Tibial artery (tissue), 4 donors: ENCODE results near the gene RPTN.

Source experiments
- DNase-seq, 2 donors: peaks; one replicate each; pipeline ENCODE4 v3.0.0-alpha.2; 2019
- H3K27ac ChIP-seq, 2 donors: fragments of 200-600 bp; sonication (generic) in 1 of 2; 1 replicate in 1 of 2; 2 replicates in 1 of 2; pipeline ENCODE4 v1.5.1; 2018 to 2019; ENCODE audit warnings: mild to moderate bottlenecking in 1 of 2
- H3K27me3 ChIP-seq, 2 donors: fragments of 200-600 bp; sonication (generic) in 1 of 2; one replicate each; pipeline versions ENCODE4 v1.5.1 to v1.6.0; 2016 to 2019
- H3K36me3 ChIP-seq, 3 donors: fragments of 200-600 bp; sonication (generic) in 2 of 3; one replicate each; pipeline ENCODE4 v1.5.1; 2016 to 2019; ENCODE audit warnings: mild to moderate bottlenecking in 2 of 3
- H3K4me1 ChIP-seq, 4 donors: fragments of 200-600 bp; sonication (generic) in 2 of 4; 1 replicate in 3 of 4; 2 replicates in 1 of 4; pipeline ENCODE4 v1.5.1; 2016 to 2019
- H3K4me3 ChIP-seq, 2 donors: fragments of 200-600 bp; sonication (generic) in 1 of 2; 1 replicate in 1 of 2; 2 replicates in 1 of 2; pipeline ENCODE4 v1.5.1; 2018 to 2019; ENCODE audit warnings: mild to moderate bottlenecking in 2 of 2
- H3K9me3 ChIP-seq, 3 donors: fragments of 200-600 bp; sonication (generic) in 1 of 3; one replicate each; pipeline ENCODE4 v1.5.1; 2016 to 2019
- intact Hi-C: fragments of 100-400 bp; cut with DNase I; formaldehyde crosslinking; loops from one replicate; pipeline ENCODE4 v1.15.0; 2023; ENCODE audit warnings: low total_unique reads
- TF ChIP-seq, protein P1 (sequence below), 2 experiments: fragments of 200-600 bp in 1 of 2; fragments of 450-650 bp in 1 of 2; IDR thresholded peaks; one replicate each; pipeline ENCODE4 v1.5.1; 2017 to 2019; ENCODE audit warnings: antibody characterized with exemption in 2 of 2, mild to moderate bottlenecking in 1 of 2, moderate library complexity in 1 of 2

RPTN gene

DNA sequence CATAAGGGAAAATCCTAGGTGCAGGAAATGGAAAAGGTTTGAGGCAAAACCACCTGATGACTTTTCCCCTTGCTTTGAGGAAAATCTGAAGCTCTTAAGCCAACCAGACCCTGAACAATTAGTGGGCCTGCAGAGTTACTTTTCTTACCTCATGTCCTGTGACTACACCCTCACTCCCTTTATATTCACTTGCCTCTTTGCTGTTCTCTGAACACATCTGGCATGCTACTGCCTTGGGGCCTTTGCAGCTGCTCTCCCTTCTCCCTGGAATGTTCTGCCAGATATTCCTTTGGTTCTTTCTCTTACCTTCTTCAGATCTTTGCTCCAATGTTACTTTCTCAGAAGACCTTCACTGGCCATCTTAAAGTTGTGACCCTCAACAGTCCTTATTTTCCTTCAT lies 21.8 kb downstream of the RPTN start:
- TF ChIP-seq, protein P1, sequence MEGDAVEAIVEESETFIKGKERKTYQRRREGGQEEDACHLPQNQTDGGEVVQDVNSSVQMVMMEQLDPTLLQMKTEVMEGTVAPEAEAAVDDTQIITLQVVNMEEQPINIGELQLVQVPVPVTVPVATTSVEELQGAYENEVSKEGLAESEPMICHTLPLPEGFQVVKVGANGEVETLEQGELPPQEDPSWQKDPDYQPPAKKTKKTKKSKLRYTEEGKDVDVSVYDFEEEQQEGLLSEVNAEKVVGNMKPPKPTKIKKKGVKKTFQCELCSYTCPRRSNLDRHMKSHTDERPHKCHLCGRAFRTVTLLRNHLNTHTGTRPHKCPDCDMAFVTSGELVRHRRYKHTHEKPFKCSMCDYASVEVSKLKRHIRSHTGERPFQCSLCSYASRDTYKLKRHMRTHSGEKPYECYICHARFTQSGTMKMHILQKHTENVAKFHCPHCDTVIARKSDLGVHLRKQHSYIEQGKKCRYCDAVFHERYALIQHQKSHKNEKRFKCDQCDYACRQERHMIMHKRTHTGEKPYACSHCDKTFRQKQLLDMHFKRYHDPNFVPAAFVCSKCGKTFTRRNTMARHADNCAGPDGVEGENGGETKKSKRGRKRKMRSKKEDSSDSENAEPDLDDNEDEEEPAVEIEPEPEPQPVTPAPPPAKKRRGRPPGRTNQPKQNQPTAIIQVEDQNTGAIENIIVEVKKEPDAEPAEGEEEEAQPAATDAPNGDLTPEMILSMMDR (IDR thresholded peaks at IDR 0.05), result no peak
- Histone ChIP-seq H3K36me3 (no peaks in the 10 kb centered on the region), H3K27me3 (peaks cover 0 to 3% of the 10 kb centered on the region in 2 donors), H3K4me1 (no peaks in the 10 kb centered on the region), H3K9me3 (peaks cover 0 to 12% (median 10%) of the 10 kb centered on the region in 3 donors), H3K27ac (no peak overlapping the region), H3K4me3 (no peak overlapping the region)
- no peak for DNase-seq
- intact Hi-C loops, result no loop called here

DNA sequence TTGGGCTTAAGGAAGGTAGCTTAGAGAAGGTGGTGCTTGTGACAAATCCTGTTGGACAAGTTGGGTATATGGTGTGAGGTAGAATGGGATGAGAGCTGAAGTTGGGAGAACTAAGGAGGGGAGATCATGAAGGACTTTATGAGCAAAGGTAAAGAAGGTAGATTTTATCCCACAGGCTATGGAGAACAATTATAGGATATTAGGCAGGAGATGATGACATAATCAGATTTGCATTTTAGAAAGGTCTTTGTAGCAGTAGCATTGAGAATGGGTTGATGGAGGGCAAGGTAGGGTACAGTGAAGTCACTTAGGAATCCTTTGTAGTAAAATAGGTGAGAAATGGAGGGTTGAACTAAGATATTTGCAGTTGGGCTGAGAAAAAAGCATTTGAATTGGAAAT lies 28.8 kb downstream of the RPTN start:
- H3K27ac ChIP-seq, result no peak overlapping the region
- H3K36me3 ChIP-seq, result no peaks in the 10 kb centered on the region
- intact Hi-C loops, result no loop called here
- TF ChIP-seq, protein P1 (IDR thresholded peaks at IDR 0.05), result no peak
- peaks cover 0 to 17% (median 16%) of the 10 kb centered on the region in 3 donors for H3K9me3 ChIP-seq
- no peaks in the 10 kb centered on the region for H3K4me1 ChIP-seq
- H3K4me3 ChIP-seq, result no peak overlapping the region
- DNase-seq, result no peak
- peaks cover 0 to 11% of the 10 kb centered on the region in 2 donors for H3K27me3 ChIP-seq

- H3K27me3 ChIP-seq, result peaks cover 0 to 11% of the 10 kb centered on the region in 2 donors
Observed at GRCh38 chr1:152127673-152128072, 31.4 kb downstream of the RPTN start.

DNA sequence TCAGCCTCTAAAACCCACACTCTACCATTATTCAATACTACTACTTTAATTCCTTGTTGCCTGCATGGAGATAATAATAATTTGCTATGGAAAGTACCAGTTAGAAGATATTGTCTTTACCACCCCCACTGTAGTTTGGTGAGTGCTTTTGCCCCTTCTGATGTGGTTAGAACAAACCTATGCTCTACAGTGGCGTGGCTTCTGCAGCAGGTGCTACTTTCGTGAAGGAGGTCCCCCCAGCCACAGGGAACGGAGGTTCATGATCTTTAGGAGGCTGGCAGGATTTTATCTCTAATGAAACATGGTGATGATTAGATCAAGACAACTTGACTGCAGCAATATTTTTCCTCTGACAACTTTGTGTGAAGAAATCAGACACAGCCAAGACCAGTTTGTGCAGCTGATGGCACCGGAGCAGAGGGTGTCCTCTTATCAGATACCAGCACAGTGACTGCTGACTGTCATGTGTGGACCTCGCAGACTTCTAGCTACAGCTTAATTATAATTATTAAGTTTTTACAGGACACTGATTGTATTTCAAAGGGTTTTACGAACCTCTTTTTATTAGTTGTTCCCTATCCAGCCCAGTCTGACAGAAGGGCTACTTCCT lies 33.1 kb downstream of the RPTN start:
- Histone ChIP-seq H3K9me3 (no peaks in the 10 kb centered on the region), H3K27ac (no peak overlapping the region), H3K36me3 (no peaks in the 10 kb centered on the region), H3K4me3 (no peak overlapping the region), H3K4me1 (no peaks in the 10 kb centered on the region), H3K27me3 (peaks cover 0 to 11% of the 10 kb centered on the region in 2 donors)
- DNase-seq, result no peak
- TF ChIP-seq, protein P1 (IDR thresholded peaks at IDR 0.05), result no peak
- intact Hi-C loops, result no loop called here

More at GRCh38 chr1:152127673-152128072, 31.4 kb downstream of the RPTN start:
- DNase-seq, result no peak
- H3K4me3 ChIP-seq, result no peak overlapping the region
- no peak overlapping the region for H3K27ac ChIP-seq
- H3K36me3 ChIP-seq, result no peaks in the 10 kb centered on the region
- intact Hi-C loops, result no loop called here
- no peaks in the 10 kb centered on the region for H3K4me1 ChIP-seq
- TF ChIP-seq, protein P1 (IDR thresholded peaks at IDR 0.05), result no peak
- H3K9me3 ChIP-seq, result peaks cover 0 to 10% (median 8%) of the 10 kb centered on the region in 3 donors

GRCh38 chr1:152118915-152119314 lies 40.1 kb downstream of the RPTN start:
- no peak for DNase-seq
- Histone ChIP-seq H3K4me1 (no peaks in the 10 kb centered on the region), H3K4me3 (no peak overlapping the region), H3K27me3 (peaks cover 0 to 20% of the 10 kb centered on the region in 2 donors), H3K36me3 (no peaks in the 10 kb centered on the region), H3K27ac (no peak overlapping the region), H3K9me3 (no peaks in the 10 kb centered on the region)
- TF ChIP-seq, protein P1 (IDR thresholded peaks at IDR 0.05), result no peak
- intact Hi-C loops, result no loop called here
